SK-N-MC (cell line): ENCODE results near the gene ARHGAP31.
"Not testable (repeated sequence)": the region's sequence is repeated elsewhere in the genome, so short reads cannot be mapped to it uniquely, and the experiment has no call there.

Source experiments
- DNase-seq: peaks from one replicate; pipeline ENCODE4 v3.0.0-alpha.2; 2011; ENCODE audit warnings: low read depth, low spot score
- H3K27ac ChIP-seq: fragments of 200-600 bp; sonication (generic); 2 replicates; pipeline ENCODE4 v1.5.1; 2016; ENCODE audit warnings: mixed run types
- H3K36me3 ChIP-seq: fragments of 200-600 bp; sonication (generic); 2 replicates; pipeline ENCODE4 v1.6.1; 2017; ENCODE audit warnings: antibody characterized with exemption, low read length, mixed read lengths; ENCODE audit not compliant: insufficient read depth
- H3K4me3 ChIP-seq: fragments of 200-600 bp; sonication (generic); 2 replicates; pipeline ENCODE4 v1.5.1; 2016
- H3K9ac ChIP-seq: fragments of 200-600 bp; sonication (generic); 2 replicates; pipeline ENCODE4 v1.8.0; 2017; ENCODE audit warnings: mixed run types, mixed read lengths; ENCODE audit not compliant: insufficient read length
- H3K9me3 ChIP-seq: fragments of 200-600 bp; sonication (generic); 2 replicates; pipeline ENCODE4 v1.6.1; 2017; ENCODE audit warnings: low read depth, mild to moderate bottlenecking, antibody characterized with exemption, low read length, moderate library complexity, mixed read lengths
- EZH2 ChIP-seq: fragments of 200-600 bp; sonication (generic); IDR thresholded peaks from one replicate; pipeline ENCODE4 v1.6.1; 2017; ENCODE audit warnings: antibody characterized with exemption
- FOXP2 ChIP-seq: optimal IDR thresholded peaks from 2 replicates; pipeline ENCODE3; 2011; ENCODE audit warnings: mild to moderate bottlenecking, moderate library complexity; ENCODE audit not compliant: insufficient read depth; ENCODE audit errors: extremely low read length, control extremely low read depth
- POLR2AphosphoS5 ChIP-seq: IDR thresholded peaks from 2 replicates; pipeline ENCODE4 v1.6.1; 2012; ENCODE audit warnings: mild to moderate bottlenecking, low read depth, low read length, borderline replicate concordance

Gene ARHGAP31

GRCh38 chr3:119331661-119332060 is 37.5 kb downstream of the ARHGAP31 start:
- no peak for DNase-seq
- TF ChIP-seq EZH2, result no peak
- peaks cover under 1% of the 10 kb centered on the region; the same call in 1 of the 2 replicates for H3K36me3 ChIP-seq
- no peaks in the 10 kb centered on the region for H3K9me3 ChIP-seq
- H3K27ac ChIP-seq, result no peak overlapping the region
- no peak overlapping the region for H3K4me3 ChIP-seq
- H3K9ac ChIP-seq, result no peak overlapping the region

DNA sequence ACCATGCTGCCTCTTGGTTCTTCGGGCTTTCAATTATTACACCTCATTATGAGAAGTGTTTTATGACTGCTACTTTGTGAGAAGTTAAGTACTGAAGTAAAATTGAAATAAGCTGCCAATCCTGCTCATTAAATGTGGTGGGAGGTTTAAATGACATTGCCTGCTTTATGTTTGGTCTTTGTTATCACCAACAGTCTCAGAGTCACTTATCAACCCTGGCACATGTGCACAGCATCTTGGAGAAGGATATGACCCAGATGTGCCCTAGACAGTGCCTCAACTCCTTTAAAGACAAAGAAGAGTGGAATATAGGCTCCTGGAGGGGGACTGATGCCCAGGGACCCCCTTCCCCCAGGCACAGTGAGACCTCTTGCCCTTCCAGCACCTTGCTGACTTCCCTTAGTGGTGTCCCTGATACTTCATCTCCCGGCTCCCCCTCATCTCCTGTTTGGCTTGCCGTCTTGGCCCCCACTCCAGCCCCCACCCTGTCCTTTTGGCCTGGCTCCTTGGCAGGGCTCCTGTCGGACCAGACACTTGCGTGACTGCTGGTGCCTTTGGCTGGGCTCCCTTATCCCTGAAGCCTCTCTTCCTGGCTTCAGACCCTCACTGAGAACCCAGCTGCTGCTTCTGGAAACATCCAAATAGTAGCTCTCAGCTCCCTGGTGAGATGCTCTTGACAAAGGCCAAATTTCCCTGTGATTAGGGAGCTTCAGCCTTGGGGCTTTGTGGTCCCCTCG is 39.8 kb downstream of the ARHGAP31 start:
- no peak for DNase-seq
- Histone ChIP-seq H3K9ac (no peak overlapping the region), H3K27ac (no peak overlapping the region), H3K9me3 (no peaks in the 10 kb centered on the region), H3K4me3 (no peak overlapping the region), H3K36me3 (peaks cover 7% of the 10 kb centered on the region; the same call in 1 of the 2 replicates)
- TF ChIP-seq FOXP2 (no peak), POLR2AphosphoS5 (no peak), EZH2 (no peak)

- no peak for DNase-seq
- Histone ChIP-seq H3K27ac (no peak overlapping the region), H3K9me3 (no peaks in the 10 kb centered on the region), H3K36me3 (peaks cover 7% of the 10 kb centered on the region; the same call in 1 of the 2 replicates), H3K4me3 (no peak overlapping the region), H3K9ac (no peak overlapping the region)
- TF ChIP-seq FOXP2, result no peak
- TF ChIP-seq POLR2AphosphoS5, result no peak
- no peak for TF ChIP-seq EZH2
These were observed 42.6 kb downstream of the ARHGAP31 start for GRCh38 chr3:119336823-119337222.

- not testable (repeated sequence) for H3K36me3 ChIP-seq, H3K9me3 ChIP-seq, DNase-seq, H3K9ac ChIP-seq, H3K27ac ChIP-seq, H3K4me3 ChIP-seq
These were observed 43.2 kb downstream of the ARHGAP31 start for GRCh38 chr3:119337407-119337806.

GRCh38 chr3:119338754-119339153 is 44.6 kb downstream of the ARHGAP31 start:
- no peak for DNase-seq
- H3K9ac ChIP-seq, result no peak overlapping the region

DNA sequence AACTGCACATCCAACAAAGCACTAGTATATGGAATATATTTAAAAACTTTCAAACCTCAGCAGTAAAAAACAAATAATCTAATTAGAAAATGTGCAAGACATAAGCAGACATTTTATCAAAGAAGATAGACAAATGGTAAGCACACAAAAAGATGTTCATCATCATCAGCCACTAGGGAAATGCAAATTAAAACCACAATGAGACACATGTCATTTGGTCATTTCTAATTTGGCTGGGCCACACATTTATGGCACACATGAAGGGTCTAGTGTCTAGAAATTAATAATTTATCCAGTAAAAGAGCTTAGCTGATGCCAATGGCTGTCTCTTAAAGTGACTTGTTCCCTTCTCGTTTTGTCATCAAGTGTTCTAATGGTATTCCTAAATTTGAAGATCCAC is 45.8 kb downstream of the ARHGAP31 start:
- DNase-seq, result no peak
- TF ChIP-seq POLR2AphosphoS5 (no peak), FOXP2 (no peak), EZH2 (no peak)
- Histone ChIP-seq H3K9me3 (no peaks in the 10 kb centered on the region), H3K4me3 (no peak overlapping the region), H3K9ac (no peak overlapping the region), H3K27ac (no peak overlapping the region), H3K36me3 (peaks cover 7% of the 10 kb centered on the region; the same call in 1 of the 2 replicates)

More at GRCh38 chr3:119338754-119339153, 44.6 kb downstream of the ARHGAP31 start:
- H3K27ac ChIP-seq, result no peak overlapping the region
- peaks cover 7% of the 10 kb centered on the region; the same call in 1 of the 2 replicates for H3K36me3 ChIP-seq
- no peaks in the 10 kb centered on the region for H3K9me3 ChIP-seq
- TF ChIP-seq EZH2, result no peak
- TF ChIP-seq POLR2AphosphoS5, result no peak
- no peak for TF ChIP-seq FOXP2
- H3K4me3 ChIP-seq, result no peak overlapping the region

DNA sequence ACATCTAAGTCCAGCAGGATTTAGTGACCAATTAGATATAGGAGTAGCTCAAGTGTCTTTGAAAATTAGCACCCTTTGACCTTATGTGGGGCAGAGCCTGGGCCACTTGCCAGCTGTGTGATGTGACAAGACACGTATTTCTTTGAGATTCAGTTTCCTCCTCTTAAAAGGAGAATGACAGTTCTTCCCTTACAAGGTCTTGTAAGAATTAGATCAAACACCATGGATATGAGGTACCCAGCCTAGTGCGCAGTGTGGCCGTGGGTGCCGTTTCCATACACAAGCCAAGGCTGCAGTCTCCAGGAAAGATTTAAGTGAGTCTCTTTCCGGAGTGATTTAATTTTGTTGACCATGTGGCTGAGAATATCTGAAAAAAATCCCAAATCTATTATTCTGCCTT is 46.3 kb downstream of the ARHGAP31 start:
- no peak for DNase-seq
- Histone ChIP-seq H3K4me3 (no peak overlapping the region), H3K9me3 (no peaks in the 10 kb centered on the region), H3K9ac (no peak overlapping the region), H3K27ac (no peak overlapping the region), H3K36me3 (peaks cover 7% of the 10 kb centered on the region; the same call in 1 of the 2 replicates)
- TF ChIP-seq EZH2 (no peak), POLR2AphosphoS5 (no peak), FOXP2 (no peak)

GRCh38 chr3:119342176-119342575 is 48.0 kb downstream of the ARHGAP31 start:
- Histone ChIP-seq H3K9me3 (no peaks in the 10 kb centered on the region), H3K4me3 (no peak overlapping the region), H3K36me3 (0 out of 2 replicates have a peak, but pooled peaks cover 1% of the 10 kb centered on the region), H3K27ac (no peak overlapping the region), H3K9ac (no peak overlapping the region)
- no peak for TF ChIP-seq POLR2AphosphoS5
- TF ChIP-seq EZH2, result no peak
- no peak for TF ChIP-seq FOXP2
- DNase-seq, result no peak

DNA sequence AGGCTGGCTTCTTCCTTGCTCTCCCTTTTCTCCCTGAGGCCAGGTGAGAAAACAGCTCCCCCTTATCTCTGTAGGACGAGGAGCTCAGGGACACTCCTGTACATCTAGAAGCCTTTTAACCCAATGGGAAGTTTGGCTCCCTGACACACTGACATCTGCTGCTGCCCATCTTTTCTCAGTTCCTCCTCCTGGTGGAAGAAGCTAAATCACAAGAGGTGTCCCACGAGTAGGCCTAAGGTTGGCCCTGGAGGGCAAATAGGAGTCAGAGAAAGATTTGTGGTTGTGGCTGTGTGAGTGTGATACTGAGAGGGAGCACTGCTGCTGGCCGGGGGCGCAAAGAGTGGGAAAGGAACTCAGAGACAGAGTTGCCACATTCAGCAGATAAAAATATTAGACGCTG is 49.5 kb downstream of the ARHGAP31 start:
- Histone ChIP-seq H3K9ac (no peak overlapping the region), H3K4me3 (no peak overlapping the region), H3K27ac (no peak overlapping the region), H3K36me3 (no peaks in the 10 kb centered on the region), H3K9me3 (no peaks in the 10 kb centered on the region)
- no peak for DNase-seq
- no peak for TF ChIP-seq POLR2AphosphoS5
- no peak for TF ChIP-seq FOXP2
- no peak for TF ChIP-seq EZH2
